Panc1 (cell line): ENCODE measurements around the gene GUCD1. TPM values are rescaled to one million over a fixed set of nuclear protein-coding genes. Genes with fewer than 3 reads are reported as not detected.

Experiments
- ATAC-seq: fragments of 200-7000 bp; cut with Tn5 transposase; 2 replicates; pipeline ENCODE4 v1.9.1; 2020; ENCODE audit warnings: mild to moderate bottlenecking, moderate library complexity
- BruUV-seq: library from RNA; stranded (reverse); fragments of 400-500 nt; replicated peaks from 2 replicates; lab custom pipeline; 2021; lab: Mats Ljungman, UMichigan
- CTCF ChIA-PET: fragments of 300-600 bp; sonication (Branson Sonifier 250); formaldehyde crosslinking; loops from one replicate; lab custom pipeline; 2022; ENCODE audit warnings: antibody characterized with exemption; lab: Charles Lee
- POLR2A ChIA-PET: fragments of 300-600 bp; sonication (Branson Sonifier 250); formaldehyde crosslinking; loops from one replicate; lab custom pipeline; 2022; ENCODE audit warnings: antibody characterized with exemption; lab: Charles Lee
- DNase-seq: peaks from one replicate; pipeline ENCODE4 v3.0.0-alpha.2; 2010; ENCODE audit warnings: low read depth, low spot score
- H3K27ac ChIP-seq: 2 replicates; pipeline ENCODE4 v1.5.1; 2011; ENCODE audit warnings: mild to moderate bottlenecking, low read length, inconsistent platforms
- H3K27me3 ChIP-seq: fragments of 200-500 bp; sonication (Bioruptor generic); 2 replicates; pipeline ENCODE4 v1.6.0; 2014; ENCODE audit warnings: low read length, inconsistent platforms; ENCODE audit not compliant: control insufficient read depth, insufficient read depth
- H3K36me3 ChIP-seq: fragments of 200-500 bp; sonication (Bioruptor generic); 2 replicates; pipeline ENCODE4 v1.5.1; 2014; ENCODE audit warnings: inconsistent platforms, mild to moderate bottlenecking, low read length, moderate library complexity; ENCODE audit not compliant: control insufficient read depth, insufficient read depth
- H3K4me1 ChIP-seq: 2 replicates; pipeline ENCODE4 v1.5.1; 2011; ENCODE audit warnings: inconsistent platforms, mild to moderate bottlenecking, low read length, moderate library complexity; ENCODE audit not compliant: control insufficient read depth, insufficient read depth
- H3K4me3 ChIP-seq, 2 experiments: 2 replicates each; pipeline ENCODE4 v1.5.1; 2011 to 2012; ENCODE audit warnings: low read depth in 2 of 2, low read length in 2 of 2, mild to moderate bottlenecking in 2 of 2, inconsistent platforms in 1 of 2, moderate library complexity in 1 of 2
- H3K9me3 ChIP-seq: fragments of 200-500 bp; sonication (Bioruptor generic); 2 replicates; pipeline ENCODE4 v1.5.1; 2014; ENCODE audit warnings: low read depth, mild to moderate bottlenecking, inconsistent platforms, low read length, moderate library complexity; ENCODE audit not compliant: control insufficient read depth, insufficient read depth
- CTCF ChIP-seq: fragments of 450-650 bp; IDR thresholded peaks from 2 replicates; pipeline ENCODE4 v1.5.1; 2017; ENCODE audit warnings: mild to moderate bottlenecking
- POLR2AphosphoS5 ChIP-seq: IDR thresholded peaks from 2 replicates; pipeline ENCODE4 v1.6.1; 2012; ENCODE audit warnings: mild to moderate bottlenecking, low read depth, low read length, moderate library complexity
- REST ChIP-seq, 2 experiments: IDR thresholded peaks; 2 replicates each; pipeline ENCODE4 v1.6.1; 2011 to 2012; ENCODE audit warnings: low read depth in 2 of 2, control low read depth in 1 of 2, low read length in 1 of 2, mild to moderate bottlenecking in 1 of 2, moderate library complexity in 1 of 2; ENCODE audit not compliant: insufficient read depth in 1 of 2
- SIN3A ChIP-seq: IDR thresholded peaks from 2 replicates; pipeline ENCODE4 v1.6.1; 2012; ENCODE audit warnings: low read depth, mild to moderate bottlenecking, low read length, moderate library complexity, borderline replicate concordance; ENCODE audit not compliant: insufficient read depth
- TCF7L2 ChIP-seq: IDR thresholded peaks from 2 replicates; pipeline ENCODE4 v1.6.1; 2011; ENCODE audit warnings: mild to moderate bottlenecking, low read depth, low read length, inconsistent platforms
- in situ Hi-C: cut with HindIII; loops from 2 replicates; pipeline ENCODE4 v1.10.0; 2016; ENCODE audit warnings: low sequenced_read_pairs, low pct_unique_long_range_greater_than_20kb
- intact Hi-C: fragments of 100-400 bp; cut with micrococcal nuclease; formaldehyde crosslinking; loops from one replicate; pipeline ENCODE4 v1.10.0; 2022; ENCODE audit not compliant: unreplicated experiment
- total RNA-seq: library from RNA; stranded (reverse); gene quantifications from one replicate; pipeline ENCODE4 v1.2.1, GENCODE V29; 2021; ENCODE audit not compliant: unreplicated experiment

GUCD1 gene
- total RNA-seq, 1 experiment from 2014 or later = 97.7 TPM

GRCh38 chr22:24514241-24515026 lies 40.5 kb downstream of the GUCD1 start:
- CTCF ChIA-PET = no interaction called here

More at GRCh38 chr22:24514241-24515026, 40.5 kb downstream of the GUCD1 start:
- Histone ChIP-seq H3K27me3 (no peaks in the 10 kb centered on the region), H3K9me3 (no peaks in the 10 kb centered on the region), H3K36me3 (no peaks in the 10 kb centered on the region), H3K27ac (no peak overlapping the region), H3K4me1 (peaks cover 3% of the 10 kb centered on the region; the same call in 1 of the 2 replicates), H3K4me3 (no peak overlapping the region)
- ATAC-seq (no peak; the same call in 1 of the 2 replicates), DNase-seq (no peak)
- intact Hi-C loops = no loop called here
- POLR2A ChIA-PET = interaction anchor here (0.6 kb wide), 1 partner anchor 61 kb away, joined by 6 read pairs; no protein-coding TSS in a partner anchor
- TF ChIP-seq POLR2AphosphoS5 (no peak), TCF7L2 (no peak), CTCF (no peak), REST (IDR thresholded peaks at IDR 0.05; ENCODE audit: insufficient read depth in 1 of 2, low read depth in 2 of 2, low read length in 1 of 2) (no peak), SIN3A (no peak)
- in situ Hi-C loops = no loop called here
- BruUV-seq = no TSS peak
